K562 (cell line): Measurements from ENCODE around the gene TMEM132E. TPM values are rescaled to one million over a fixed set of nuclear protein-coding genes. Genes with fewer than 3 reads are reported as not detected.

ENCODE experiments used
- ATAC-seq: fragments of 200-7000 bp; cut with Tn5 transposase; 3 replicates; pipeline ENCODE4 v1.9.1; 2020; ENCODE audit warnings: moderate library complexity
- BruUV-seq: library from RNA; stranded (reverse); fragments of 400-500 nt; replicated peaks from 2 replicates; lab custom pipeline; 2021; lab: Mats Ljungman, UMichigan
- CTCF ChIA-PET: fragments of 300-600 bp; formaldehyde crosslinking; extraction: SDS; loops from one replicate; lab custom pipeline; 2021; ENCODE audit warnings: low intra/inter-chr PET ratio; lab: Yijun Ruan, JAX
- POLR2A ChIA-PET: fragments of 300-600, 350-650 bp; sonication (Branson Sonifier 250); formaldehyde crosslinking; extraction: SDS; loops from one replicate; lab custom pipeline; 2021; ENCODE audit warnings: antibody characterized with exemption, inconsistent platforms; lab: Yijun Ruan, JAX
- DNase-seq, 4 experiments: peaks; one replicate each; pipeline versions ENCODE4 v3.0.0 to v3.0.0-alpha.2; 2011 to 2018; ENCODE audit warnings: low spot score in 3 of 4, mixed read lengths in 3 of 4; ENCODE audit errors: extremely low read depth in 1 of 4
- FAIRE-seq: peaks from 2 replicates; lab custom pipeline; 2011; peaks lifted over from hg19 to GRCh38; lab: Jason Lieb, UNC
- H2AFZ ChIP-seq: 2 replicates; pipeline ENCODE4 v1.6.0; 2011; ENCODE audit warnings: low read depth, low read length, control low read depth, inconsistent platforms
- H3K27ac ChIP-seq: fragments of 200-600 bp; 3 replicates; pipeline ENCODE4 v1.8.0; 2011; ENCODE audit warnings: low read depth, mild to moderate bottlenecking, control low read depth, inconsistent platforms, low read length, moderate library complexity, mixed read lengths; ENCODE audit errors: extremely low read depth
- H3K27me3 ChIP-seq, 2 experiments: fragments of 300-600 bp in 1 of 2; 2 replicates in 1 of 2; 3 replicates in 1 of 2; pipeline versions ENCODE4 v1.6.0 to v1.8.0; 2011; ENCODE audit warnings: inconsistent platforms in 2 of 2, low read length in 2 of 2, mild to moderate bottlenecking in 1 of 2, mixed read lengths in 1 of 2, moderate library complexity in 1 of 2; ENCODE audit not compliant: control insufficient read depth in 2 of 2, insufficient read depth in 2 of 2
- H3K36me3 ChIP-seq: fragments of 300-600 bp; 3 replicates; pipeline ENCODE4 v1.8.0; 2011; ENCODE audit warnings: mild to moderate bottlenecking, low read length, inconsistent platforms; ENCODE audit not compliant: control insufficient read depth, insufficient read depth
- H3K4me1 ChIP-seq, 2 experiments: fragments of 200-600 bp in 1 of 2; replicated peaks in 1 of 2; 2 replicates in 1 of 2; 3 replicates in 1 of 2; pipeline versions ENCODE4 v1.5.1 to v1.8.0; 2011; ENCODE audit warnings: inconsistent platforms in 2 of 2, low read length in 2 of 2, mild to moderate bottlenecking in 1 of 2, mixed read lengths in 1 of 2, moderate library complexity in 1 of 2; ENCODE audit not compliant: control insufficient read depth in 2 of 2, insufficient read depth in 2 of 2
- H3K4me2 ChIP-seq: 2 replicates; pipeline ENCODE4 v1.6.1; 2011; ENCODE audit warnings: low read length, control low read depth, inconsistent platforms, mixed read lengths; ENCODE audit not compliant: insufficient read depth
- H3K4me3 ChIP-seq: fragments of 200-600 bp; sonication (generic), shearing (Covaris generic); 2 replicates; pipeline ENCODE4 v1.5.1; 2016; ENCODE audit warnings: control low read depth, inconsistent platforms
- H3K79me2 ChIP-seq: fragments of 200-600 bp; 3 replicates; pipeline ENCODE4 v1.8.0; 2011; ENCODE audit warnings: low read length, inconsistent platforms; ENCODE audit not compliant: control insufficient read depth, insufficient read depth
- H3K9ac ChIP-seq, 2 experiments: 2 replicates each; pipeline versions ENCODE4 v1.6.0 to v1.6.1; 2011; ENCODE audit warnings: low read depth in 2 of 2, low read length in 2 of 2, control low read depth in 1 of 2, inconsistent platforms in 1 of 2, mild to moderate bottlenecking in 1 of 2, mixed read lengths in 1 of 2; ENCODE audit not compliant: insufficient read depth in 1 of 2
- H3K9me1 ChIP-seq: one replicate; pipeline ENCODE4 v1.6.0; 2011; ENCODE audit warnings: inconsistent platforms, mild to moderate bottlenecking, low read length, moderate library complexity; ENCODE audit not compliant: control insufficient read depth, insufficient read depth
- H3K9me3 ChIP-seq: replicated peaks from 2 replicates; pipeline ENCODE4 v1.5.1; 2011; ENCODE audit warnings: low read depth, low read length, inconsistent platforms; ENCODE audit not compliant: control insufficient read depth, insufficient read depth
- H4K20me1 ChIP-seq: replicated peaks from 2 replicates; pipeline ENCODE4 v1.6.1; 2011; ENCODE audit warnings: low read length, inconsistent platforms, mixed read lengths; ENCODE audit not compliant: control insufficient read depth, insufficient read depth
- CBX5 ChIP-seq: IDR thresholded peaks from 2 replicates; pipeline ENCODE4 v1.6.1; 2014; ENCODE audit warnings: low read depth, borderline replicate concordance
- HNRNPK ChIP-seq: fragments of 200-400 bp; formaldehyde crosslinking; IDR thresholded peaks from one replicate; pipeline ENCODE4 v1.6.1; 2018; ENCODE audit warnings: mild to moderate bottlenecking, low read depth, low read length; ENCODE audit not compliant: poor library complexity, severe bottlenecking
- KHSRP ChIP-seq: fragments of 450-650 bp; IDR thresholded peaks from 2 replicates; pipeline ENCODE4 v1.6.1; 2017
- PHB ChIP-seq: fragments of 250-450 bp; sonication (Bioruptor Pico); IDR thresholded peaks from 2 replicates; pipeline ENCODE4 v1.5.0; 2021
- SPI1 ChIP-seq: IDR thresholded peaks from 2 replicates; pipeline ENCODE4 v1.6.1; 2011; ENCODE audit warnings: low read depth, low read length, control low read depth, borderline replicate concordance
- U2AF1 ChIP-seq: fragments of 200-400 bp; formaldehyde crosslinking; optimal IDR thresholded peaks from 2 replicates; pipeline ENCODE3; 2017; ENCODE audit warnings: mild to moderate bottlenecking, low read depth, low read length, moderate library complexity
- U2AF2 ChIP-seq: fragments of 200-400 bp; formaldehyde crosslinking; optimal IDR thresholded peaks from 2 replicates; pipeline ENCODE3; 2017; ENCODE audit warnings: low read depth, mild to moderate bottlenecking, low read length
- YY1 ChIP-seq, 3 experiments: IDR thresholded peaks; 2 replicates each; pipeline ENCODE4 v1.6.1; 2011; ENCODE audit warnings: low read length in 2 of 3, mild to moderate bottlenecking in 2 of 3, moderate library complexity in 2 of 3, borderline replicate concordance in 1 of 3, control low read depth in 1 of 3, low read depth in 1 of 3; ENCODE audit not compliant: insufficient read depth in 3 of 3, insufficient replicate concordance in 2 of 3, control insufficient read depth in 1 of 3, insufficient read length in 1 of 3; ENCODE audit errors: extremely low read depth in 1 of 3
- ZBTB43 ChIP-seq: sonication (generic); formaldehyde crosslinking; IDR thresholded peaks from 2 replicates; pipeline ENCODE4 v1.8.0; 2023; ENCODE audit warnings: mild to moderate bottlenecking, missing genetic modification reagents
- in situ Hi-C: fragments of 300-500 bp; cut with MboI; formaldehyde crosslinking; loops from 4 replicates; pipeline ENCODE4 v1.15.0; 2018; ENCODE audit warnings: inconsistent platforms, mixed read lengths
- intact Hi-C: fragments of 100-400 bp; cut with micrococcal nuclease; formaldehyde crosslinking; loops from 2 replicates; pipeline ENCODE4 v1.14.2; 2022
- polyA plus RNA-seq, 8 experiments: library from polyadenylated mRNA; depleted of rRNA in 4 of 8; stranded (reverse) in 5 of 8; unstranded in 3 of 8; fragments of >200 nt; fragmentation: Nextera tagmentation in 2 of 8; fragmentation: Illumina TruSeq in 1 of 8; extraction: Ambion mirVana in 2 of 8; extraction: Trizol in 1 of 8; gene quantifications; 2 replicates each; pipeline versions ENCODE4 v1.2.1 to v1.2.3, GENCODE V29; 2011 to 2014; ENCODE audit warnings: inconsistent platforms in 1 of 8, missing spikeins in 1 of 8
- total RNA-seq, 7 experiments: library from RNA; depleted of rRNA in 6 of 7; stranded (reverse); fragments of >200 nt in 6 of 7; fragmentation: Illumina TruSeq in 2 of 7; extraction: Trizol in 2 of 7; gene quantifications; 2 replicates each; pipeline versions ENCODE4 v1.2.1 to v1.2.3, GENCODE V29; 2011 to 2021; ENCODE audit warnings: low replicate concordance in 1 of 7
- TF ChIP-seq, protein P1 (sequence below): fragments of 150-350 bp; conservative IDR thresholded peaks from 2 replicates; pipeline ENCODE4 v1.6.1; 2014; ENCODE audit warnings: low read length

TMEM132E gene
- total and polyA plus RNA-seq, 9 of the 15 experiments (the other 6 are each of a cell fraction or from before 2014, with no cell fraction given), result not detected

DNA sequence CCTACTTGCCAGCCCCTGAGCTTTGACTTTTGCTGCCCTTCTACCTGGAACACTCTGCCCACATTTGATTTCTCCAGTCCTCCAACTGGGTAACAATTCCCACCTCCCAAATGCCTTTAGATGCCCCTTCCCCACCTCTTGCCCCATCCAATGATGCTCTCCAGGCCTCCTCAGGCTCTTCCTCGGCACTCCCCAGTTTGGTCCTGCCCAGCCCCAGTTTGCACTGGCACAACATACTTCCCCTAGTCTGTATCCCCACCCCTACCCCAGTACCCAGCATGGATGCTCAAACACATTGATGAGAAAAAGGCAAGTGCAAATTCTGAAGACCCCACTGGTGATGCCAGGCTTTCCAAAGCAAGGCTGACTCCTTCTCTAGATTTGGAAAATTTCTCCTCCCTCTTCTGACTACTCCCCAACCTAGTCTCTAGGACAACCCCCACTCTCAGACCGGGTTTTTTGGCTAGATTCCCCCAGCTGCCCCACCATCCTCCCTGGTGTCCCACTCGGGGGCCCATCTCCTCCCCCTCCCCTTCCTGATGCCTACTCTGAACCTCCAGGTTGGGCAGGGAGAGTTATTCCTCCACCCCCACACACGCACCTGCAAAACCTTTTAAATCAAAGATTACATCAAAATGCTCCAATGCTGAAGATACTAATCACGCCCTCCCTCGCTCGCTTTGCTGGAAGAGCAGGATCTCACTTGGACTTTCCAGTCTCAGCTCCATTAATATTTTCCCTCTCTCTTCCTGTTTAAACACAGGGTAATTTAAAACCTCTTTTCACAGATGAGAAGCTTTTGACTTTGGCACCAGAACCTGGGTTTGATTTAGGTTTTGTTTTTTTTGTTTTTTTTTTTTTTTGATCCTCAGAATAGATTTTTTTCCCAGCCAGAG lies 94.9 kb downstream of the TMEM132E start (continued):
- TF ChIP-seq KHSRP, result no peak
- TF ChIP-seq SPI1, result no peak
- no peak for TF ChIP-seq CBX5
- TF ChIP-seq YY1 (IDR thresholded peaks at IDR 0.05; ENCODE audit: borderline replicate concordance in 1 of 3, control insufficient read depth in 1 of 3, extremely low read depth in 1 of 3, insufficient read depth in 3 of 3, insufficient read length in 1 of 3, insufficient replicate concordance in 2 of 3, low read depth in 1 of 3, low read length in 2 of 3), result no peak
- TF ChIP-seq, all 486 proteins: peak for 0

DNA sequence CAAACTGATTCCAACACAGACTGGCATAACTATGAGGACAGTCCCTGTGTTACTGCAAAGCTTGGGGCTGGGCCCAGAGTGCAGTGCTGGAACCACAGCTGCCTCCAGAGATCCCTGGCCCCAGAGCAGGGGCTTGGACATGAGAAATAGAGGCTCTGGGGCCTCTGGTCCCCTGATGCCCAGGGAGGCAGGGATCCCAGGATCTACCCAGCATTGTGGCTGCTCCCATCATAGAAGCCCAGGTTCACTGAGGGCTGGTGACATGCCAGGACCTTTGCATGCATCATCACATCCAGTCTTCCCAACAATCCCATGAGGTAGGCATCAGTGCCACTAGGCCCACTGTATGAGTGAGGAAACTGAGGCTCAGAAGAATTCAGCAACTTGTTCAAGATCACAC lies 95.8 kb downstream of the TMEM132E start:
- CTCF ChIA-PET, result no interaction called here
- TF ChIP-seq U2AF1 (no peak), U2AF2 (no peak), PHB (CRISPR knock-in tag) (no peak), HNRNPK (no peak), ZBTB43 (CRISPR knock-in tag) (no peak)
- TF ChIP-seq, protein P1, sequence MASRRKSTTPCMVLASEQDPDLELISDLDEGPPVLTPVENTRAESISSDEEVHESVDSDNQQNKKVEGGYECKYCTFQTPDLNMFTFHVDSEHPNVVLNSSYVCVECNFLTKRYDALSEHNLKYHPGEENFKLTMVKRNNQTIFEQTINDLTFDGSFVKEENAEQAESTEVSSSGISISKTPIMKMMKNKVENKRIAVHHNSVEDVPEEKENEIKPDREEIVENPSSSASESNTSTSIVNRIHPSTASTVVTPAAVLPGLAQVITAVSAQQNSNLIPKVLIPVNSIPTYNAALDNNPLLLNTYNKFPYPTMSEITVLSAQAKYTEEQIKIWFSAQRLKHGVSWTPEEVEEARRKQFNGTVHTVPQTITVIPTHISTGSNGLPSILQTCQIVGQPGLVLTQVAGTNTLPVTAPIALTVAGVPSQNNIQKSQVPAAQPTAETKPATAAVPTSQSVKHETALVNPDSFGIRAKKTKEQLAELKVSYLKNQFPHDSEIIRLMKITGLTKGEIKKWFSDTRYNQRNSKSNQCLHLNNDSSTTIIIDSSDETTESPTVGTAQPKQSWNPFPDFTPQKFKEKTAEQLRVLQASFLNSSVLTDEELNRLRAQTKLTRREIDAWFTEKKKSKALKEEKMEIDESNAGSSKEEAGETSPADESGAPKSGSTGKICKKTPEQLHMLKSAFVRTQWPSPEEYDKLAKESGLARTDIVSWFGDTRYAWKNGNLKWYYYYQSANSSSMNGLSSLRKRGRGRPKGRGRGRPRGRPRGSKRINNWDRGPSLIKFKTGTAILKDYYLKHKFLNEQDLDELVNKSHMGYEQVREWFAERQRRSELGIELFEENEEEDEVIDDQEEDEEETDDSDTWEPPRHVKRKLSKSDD, result no peak
- TF ChIP-seq, all 486 proteins: peak for 0
- H3K9me1 ChIP-seq, result no peaks in the 10 kb centered on the region
- DNase-seq (no peak), ATAC-seq (no peak), FAIRE-seq (no peak)
- no peak overlapping the region for H3K4me3 ChIP-seq
- H3K27ac ChIP-seq, result no peak overlapping the region
- H3K4me2 ChIP-seq, result no peak overlapping the region
- H3K9me3 ChIP-seq, result no peaks in the 10 kb centered on the region
- H3K4me1 ChIP-seq, result no peaks in the 10 kb centered on the region
- no peaks in the 10 kb centered on the region for H4K20me1 ChIP-seq
- no peak overlapping the region for H2AFZ ChIP-seq
- in situ Hi-C loops, result no loop called here
- intact Hi-C loops, result no loop called here
- no TSS peak for BruUV-seq
- H3K9ac ChIP-seq, result no peak overlapping the region
- no peaks in the 10 kb centered on the region for H3K36me3 ChIP-seq
- H3K27me3 ChIP-seq, result no peaks in the 10 kb centered on the region
- H3K79me2 ChIP-seq, result no peaks in the 10 kb centered on the region
- POLR2A ChIA-PET, result interaction anchor here (0.6 kb wide), 1 partner anchor 28 kb away, joined by 3 read pairs; no protein-coding TSS in a partner anchor
